SU-DHL-6 (cell line): Measurements from ENCODE around the gene PITPNC1.

ENCODE experiments used
- CTCF ChIP-seq: fragments of 200-600 bp; sonication (generic); IDR thresholded peaks from one replicate; pipeline ENCODE4 v1.5.1; 2017; ENCODE audit warnings: antibody characterized with exemption, mild to moderate bottlenecking, low read length, moderate library complexity; ENCODE audit not compliant: insufficient read depth, poor library complexity, severe bottlenecking
- EZH2phosphoT487 ChIP-seq: fragments of 200-600 bp; sonication (generic), shearing (Covaris generic); conservative IDR thresholded peaks from 2 replicates; pipeline ENCODE4 v1.6.1; 2018; ENCODE audit warnings: mild to moderate bottlenecking, antibody characterized with exemption, low read length, moderate library complexity, mixed read lengths

DNA sequence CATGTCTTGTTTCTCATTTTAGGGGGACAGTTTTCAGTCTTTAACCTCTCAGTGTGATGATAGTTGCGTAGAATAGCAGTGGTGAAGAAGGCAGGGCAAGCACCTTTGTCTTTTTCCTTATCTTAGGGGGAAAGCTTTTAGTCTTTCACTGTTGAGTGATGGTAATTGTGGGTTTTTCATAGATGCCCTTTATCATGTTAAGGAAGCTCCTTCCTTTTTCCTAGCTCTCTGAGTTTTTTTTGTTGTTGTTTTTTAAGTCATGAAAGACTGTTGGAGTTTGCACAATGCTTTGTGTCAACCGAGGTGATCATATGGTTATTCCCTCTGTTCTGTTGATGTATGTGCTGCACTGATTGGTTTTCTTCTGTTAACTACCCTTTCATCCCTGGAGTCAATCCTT, 356.4 kb downstream of the PITPNC1 start:
- no peak for TF ChIP-seq CTCF
- no peak for TF ChIP-seq EZH2phosphoT487
